T-helper 2 cell treated with Interferon-gamma antibody and Interleukin-4, amounts not matched to agents 5 μg/mL and 100 μg/mL, for 36 hours (primary cell): ENCODE measurements around the gene PRIM2.
"Not testable (repeated sequence)": the region's sequence is repeated elsewhere in the genome, so short reads cannot be mapped to it uniquely, and the experiment has no call there.

Source experiments
- DNase-seq: peaks from one replicate; pipeline ENCODE4 v3.0.0; 2021; ENCODE audit warnings: low spot score
- H3K27ac Mint-ChIP-seq: one replicate; pipeline ENCODE4 v1.8.0; 2021; ENCODE audit warnings: mild to moderate bottlenecking, mixed read lengths
- H3K27me3 Mint-ChIP-seq: one replicate; pipeline ENCODE4 v1.8.0; 2021; ENCODE audit warnings: low read depth, mixed read lengths
- H3K36me3 Mint-ChIP-seq: one replicate; pipeline ENCODE4 v1.8.0; 2021; ENCODE audit warnings: low read depth, mixed read lengths
- H3K4me1 Mint-ChIP-seq: one replicate; pipeline ENCODE4 v1.8.0; 2021; ENCODE audit warnings: low read depth, mixed read lengths
- H3K4me3 Mint-ChIP-seq: one replicate; pipeline ENCODE4 v1.8.0; 2022; ENCODE audit warnings: mild to moderate bottlenecking, moderate library complexity, mixed read lengths
- H3K9me3 Mint-ChIP-seq: one replicate; pipeline ENCODE4 v1.8.0; 2021; ENCODE audit warnings: mixed read lengths

The PRIM2 gene

GRCh38 chr6:57496251-57496650 lies 178.8 kb downstream of the PRIM2 start:
- not testable (repeated sequence) for H3K27me3 Mint-ChIP-seq, DNase-seq, H3K9me3 Mint-ChIP-seq, H3K27ac Mint-ChIP-seq, H3K4me3 Mint-ChIP-seq, H3K4me1 Mint-ChIP-seq, H3K36me3 Mint-ChIP-seq

- H3K36me3 Mint-ChIP-seq, H3K27me3 Mint-ChIP-seq, H3K4me3 Mint-ChIP-seq, H3K27ac Mint-ChIP-seq, H3K4me1 Mint-ChIP-seq, DNase-seq, H3K9me3 Mint-ChIP-seq: not testable (repeated sequence)
These were observed 183.1 kb downstream of the PRIM2 start for GRCh38 chr6:57500368-57501021.

GRCh38 chr6:57502387-57502786 lies 185.0 kb downstream of the PRIM2 start:
- H3K4me1 Mint-ChIP-seq, H3K27ac Mint-ChIP-seq, H3K36me3 Mint-ChIP-seq, H3K4me3 Mint-ChIP-seq, H3K27me3 Mint-ChIP-seq, DNase-seq, H3K9me3 Mint-ChIP-seq: not testable (repeated sequence)

- not testable (repeated sequence) for H3K4me1 Mint-ChIP-seq, DNase-seq, H3K27me3 Mint-ChIP-seq, H3K27ac Mint-ChIP-seq, H3K36me3 Mint-ChIP-seq, H3K9me3 Mint-ChIP-seq, H3K4me3 Mint-ChIP-seq
These were observed 187.8 kb downstream of the PRIM2 start for GRCh38 chr6:57505251-57505650.

- not testable (repeated sequence) for DNase-seq, H3K9me3 Mint-ChIP-seq, H3K4me1 Mint-ChIP-seq, H3K27me3 Mint-ChIP-seq, H3K4me3 Mint-ChIP-seq, H3K27ac Mint-ChIP-seq, H3K36me3 Mint-ChIP-seq
These were observed 193.0 kb downstream of the PRIM2 start for GRCh38 chr6:57510390-57510789.

- not testable (repeated sequence) for H3K36me3 Mint-ChIP-seq, DNase-seq, H3K4me3 Mint-ChIP-seq, H3K4me1 Mint-ChIP-seq, H3K27ac Mint-ChIP-seq, H3K27me3 Mint-ChIP-seq, H3K9me3 Mint-ChIP-seq
These were observed 197.7 kb downstream of the PRIM2 start for GRCh38 chr6:57515171-57515570.

GRCh38 chr6:57515845-57516244 lies 198.4 kb downstream of the PRIM2 start:
- not testable (repeated sequence) for H3K36me3 Mint-ChIP-seq, H3K4me1 Mint-ChIP-seq, H3K27ac Mint-ChIP-seq, H3K4me3 Mint-ChIP-seq, DNase-seq, H3K27me3 Mint-ChIP-seq, H3K9me3 Mint-ChIP-seq

- H3K27me3 Mint-ChIP-seq: not testable (repeated sequence)
These were observed 199.3 kb downstream of the PRIM2 start for GRCh38 chr6:57516776-57517175.

GRCh38 chr6:57519198-57519597 lies 201.8 kb downstream of the PRIM2 start:
- DNase-seq, H3K4me3 Mint-ChIP-seq, H3K9me3 Mint-ChIP-seq, H3K4me1 Mint-ChIP-seq, H3K27me3 Mint-ChIP-seq, H3K27ac Mint-ChIP-seq, H3K36me3 Mint-ChIP-seq: not testable (repeated sequence)

More at GRCh38 chr6:57516776-57517175, 199.3 kb downstream of the PRIM2 start:
- H3K36me3 Mint-ChIP-seq, DNase-seq, H3K9me3 Mint-ChIP-seq, H3K4me3 Mint-ChIP-seq, H3K27ac Mint-ChIP-seq, H3K4me1 Mint-ChIP-seq: not testable (repeated sequence)

GRCh38 chr6:57521085-57521484 lies 203.7 kb downstream of the PRIM2 start:
- not testable (repeated sequence) for H3K27ac Mint-ChIP-seq, H3K27me3 Mint-ChIP-seq, H3K4me1 Mint-ChIP-seq, DNase-seq, H3K36me3 Mint-ChIP-seq, H3K9me3 Mint-ChIP-seq, H3K4me3 Mint-ChIP-seq

- not testable (repeated sequence) for H3K4me1 Mint-ChIP-seq, DNase-seq, H3K9me3 Mint-ChIP-seq, H3K27me3 Mint-ChIP-seq, H3K27ac Mint-ChIP-seq, H3K4me3 Mint-ChIP-seq, H3K36me3 Mint-ChIP-seq
These were observed 205.8 kb downstream of the PRIM2 start for GRCh38 chr6:57523221-57523620.

GRCh38 chr6:57529755-57530154 lies 212.3 kb downstream of the PRIM2 start:
- not testable (repeated sequence) for H3K27me3 Mint-ChIP-seq, DNase-seq, H3K4me1 Mint-ChIP-seq, H3K4me3 Mint-ChIP-seq, H3K9me3 Mint-ChIP-seq, H3K36me3 Mint-ChIP-seq, H3K27ac Mint-ChIP-seq

- not testable (repeated sequence) for H3K27me3 Mint-ChIP-seq, H3K27ac Mint-ChIP-seq, H3K4me1 Mint-ChIP-seq, H3K4me3 Mint-ChIP-seq, H3K9me3 Mint-ChIP-seq, H3K36me3 Mint-ChIP-seq, DNase-seq
These were observed 215.2 kb downstream of the PRIM2 start for GRCh38 chr6:57532660-57533059.

GRCh38 chr6:57535121-57535520 lies 217.7 kb downstream of the PRIM2 start:
- H3K27me3 Mint-ChIP-seq, DNase-seq, H3K4me3 Mint-ChIP-seq, H3K4me1 Mint-ChIP-seq, H3K27ac Mint-ChIP-seq, H3K36me3 Mint-ChIP-seq, H3K9me3 Mint-ChIP-seq: not testable (repeated sequence)

- H3K27ac Mint-ChIP-seq, H3K4me1 Mint-ChIP-seq: not testable (repeated sequence)
These were observed 218.6 kb downstream of the PRIM2 start for GRCh38 chr6:57535994-57536393.

More at GRCh38 chr6:57535994-57536393, 218.6 kb downstream of the PRIM2 start:
- H3K36me3 Mint-ChIP-seq, H3K9me3 Mint-ChIP-seq, DNase-seq, H3K27me3 Mint-ChIP-seq, H3K4me3 Mint-ChIP-seq: not testable (repeated sequence)
